Fibroblast of the aortic adventitia (primary cell): ENCODE measurements around the gene GDI1. TPM values are rescaled to one million over a fixed set of nuclear protein-coding genes. Genes with fewer than 3 reads are reported as not detected.

Source experiments
- DNase-seq: peaks from one replicate; pipeline ENCODE4 v3.0.0-alpha.2; 2010; ENCODE audit warnings: low read depth
- H3K4me3 ChIP-seq: 2 replicates; pipeline ENCODE4 v1.5.1; 2011; ENCODE audit warnings: low read depth, mild to moderate bottlenecking, control low read depth, low read length, moderate library complexity
- CTCF ChIP-seq: IDR thresholded peaks from 2 replicates; pipeline ENCODE4 v1.5.1; 2011; ENCODE audit warnings: mild to moderate bottlenecking, low read length, control low read depth, inconsistent platforms; ENCODE audit not compliant: insufficient read depth
- total RNA-seq: library from RNA; depleted of rRNA; stranded (reverse); fragments of >200 nt; gene quantifications from 2 replicates; pipeline ENCODE4 v1.2.3, GENCODE V29; 2012; ENCODE audit warnings: low replicate concordance

GDI1 gene
- total RNA-seq, 1 donor: 115 TPM

- no peak for TF ChIP-seq CTCF
- DNase-seq: no peak
- H3K4me3 ChIP-seq: no peak overlapping the region
Observed at GRCh38 chrX:154439841-154440240, 2.9 kb downstream of the GDI1 start.

- TF ChIP-seq CTCF: no peak
- H3K4me3 ChIP-seq: no peak overlapping the region
- no peak for DNase-seq
Observed at GRCh38 chrX:154440623-154441357, 3.8 kb downstream of the GDI1 start.

- no peak for DNase-seq
- no peak for TF ChIP-seq CTCF
Observed at GRCh38 chrX:154441564-154441963, 4.6 kb downstream of the GDI1 start.

GRCh38 chrX:154441984-154442707 is 5.2 kb downstream of the GDI1 start:
- no peak for TF ChIP-seq CTCF
- no peak overlapping the region for H3K4me3 ChIP-seq
- no peak for DNase-seq

More at GRCh38 chrX:154441564-154441963, 4.6 kb downstream of the GDI1 start:
- H3K4me3 ChIP-seq: no peak overlapping the region

GRCh38 chrX:154443479-154443910 is 6.5 kb downstream of the GDI1 start:
- H3K4me3 ChIP-seq: peak overlapping the region; percentile 44
- no peak for TF ChIP-seq CTCF
- DNase-seq: no peak

- H3K4me3 ChIP-seq: peak within 1 kb of the TSS; percentile 73
- TF ChIP-seq CTCF: no peak
- DNase-seq: peak; percentile 41
Observed at GRCh38 chrX:154443992-154444754, 7.2 kb downstream of the GDI1 start, which contains the start of gene FAM50A. TSS of gene FAM50A (plus strand) at chrX:154444141. CDS start at chrX:154444236, 95 bp downstream.
